AG10803 (cell line): ENCODE results near the gene COL6A3.

Experiments used
- DNase-seq: peaks from one replicate; pipeline ENCODE4 v3.0.0; 2010; ENCODE audit warnings: low read depth
- H3K4me3 ChIP-seq: 2 replicates; pipeline ENCODE4 v1.5.1; 2011; ENCODE audit warnings: mild to moderate bottlenecking, low read length, control low read depth
- CTCF ChIP-seq: conservative IDR thresholded peaks from 2 replicates; pipeline ENCODE4 v1.5.1; 2011; ENCODE audit warnings: mild to moderate bottlenecking, low read length, control low read depth, inconsistent platforms

Gene COL6A3

GRCh38 chr2:237301595-237301994 lies 112.4 kb downstream of the COL6A3 start:
- no peak for TF ChIP-seq CTCF
- H3K4me3 ChIP-seq, result no peak overlapping the region
- DNase-seq, result no peak

GRCh38 chr2:237300739-237301138 lies 113.2 kb downstream of the COL6A3 start:
- H3K4me3 ChIP-seq, result no peak overlapping the region
- no peak for TF ChIP-seq CTCF
- no peak for DNase-seq

DNA sequence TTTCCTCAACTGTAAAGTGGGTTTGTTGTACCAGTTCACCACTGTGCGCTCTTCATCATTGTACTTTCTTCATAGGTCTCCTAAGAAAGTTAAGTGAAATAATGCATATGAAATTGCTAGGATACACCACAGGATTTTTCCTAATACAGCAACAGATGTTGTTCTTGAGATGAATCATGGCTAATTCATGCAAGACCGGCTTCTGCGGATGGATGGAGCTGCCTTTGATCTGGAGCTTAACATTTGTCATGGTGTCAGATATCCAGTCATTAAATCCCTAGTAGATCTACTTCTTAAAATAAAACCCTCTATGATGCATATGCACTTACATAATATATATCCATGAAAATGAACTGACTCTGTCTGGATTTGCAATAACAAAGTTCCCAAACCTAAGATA lies 114.1 kb downstream of the COL6A3 start:
- peak; percentile 97 for DNase-seq
- H3K4me3 ChIP-seq, result no peak overlapping the region
- TF ChIP-seq CTCF, result no peak

- no peak overlapping the region for H3K4me3 ChIP-seq
- TF ChIP-seq CTCF, result no peak
- peak; percentile 95 for DNase-seq
Measured at GRCh38 chr2:237298151-237299118, 115.5 kb downstream of the COL6A3 start.

DNA sequence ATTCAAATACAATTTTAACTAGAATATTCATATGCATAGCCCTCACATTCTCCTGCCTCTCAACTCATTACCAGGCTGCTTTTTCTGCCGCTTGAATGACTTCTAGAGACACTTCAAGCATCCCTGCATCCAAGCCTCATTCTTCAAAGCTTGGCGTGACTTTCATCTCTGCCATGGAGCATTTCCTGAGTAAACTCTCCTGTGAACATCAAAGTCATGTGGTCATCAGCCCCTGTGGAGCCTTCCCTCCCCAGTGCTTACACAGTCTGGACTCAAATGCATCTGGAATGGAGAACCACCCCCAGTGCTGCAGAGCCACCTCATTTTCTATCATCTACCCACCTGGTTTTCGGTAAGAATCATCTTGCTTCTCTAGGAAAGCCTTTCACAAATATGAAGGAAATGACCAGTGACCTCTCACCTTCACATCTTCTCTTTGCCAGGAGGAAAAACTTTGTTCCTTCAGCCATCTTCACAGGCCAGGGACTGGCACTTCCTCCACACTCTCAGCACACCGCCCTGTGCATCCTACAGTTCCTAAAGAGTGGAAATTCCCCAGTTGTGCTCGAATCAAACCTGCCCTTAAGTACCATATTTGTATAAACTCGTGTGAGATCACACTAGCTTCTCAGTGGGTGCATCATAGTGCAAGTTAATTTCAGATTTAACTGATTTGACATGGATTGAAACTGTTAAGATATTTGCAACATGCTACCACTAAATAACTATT lies 116.4 kb downstream of the COL6A3 start:
- no peak for DNase-seq
- TF ChIP-seq CTCF, result no peak

GRCh38 chr2:237296756-237297155 lies 117.2 kb downstream of the COL6A3 start:
- peak; percentile 85 for DNase-seq
- H3K4me3 ChIP-seq, result no peak overlapping the region
- TF ChIP-seq CTCF, result no peak

More for the DNA sequence above, 116.4 kb downstream of the COL6A3 start:
- H3K4me3 ChIP-seq, result no peak overlapping the region
